ENCODE data around the gene AXL.

Gene AXL

DNA sequence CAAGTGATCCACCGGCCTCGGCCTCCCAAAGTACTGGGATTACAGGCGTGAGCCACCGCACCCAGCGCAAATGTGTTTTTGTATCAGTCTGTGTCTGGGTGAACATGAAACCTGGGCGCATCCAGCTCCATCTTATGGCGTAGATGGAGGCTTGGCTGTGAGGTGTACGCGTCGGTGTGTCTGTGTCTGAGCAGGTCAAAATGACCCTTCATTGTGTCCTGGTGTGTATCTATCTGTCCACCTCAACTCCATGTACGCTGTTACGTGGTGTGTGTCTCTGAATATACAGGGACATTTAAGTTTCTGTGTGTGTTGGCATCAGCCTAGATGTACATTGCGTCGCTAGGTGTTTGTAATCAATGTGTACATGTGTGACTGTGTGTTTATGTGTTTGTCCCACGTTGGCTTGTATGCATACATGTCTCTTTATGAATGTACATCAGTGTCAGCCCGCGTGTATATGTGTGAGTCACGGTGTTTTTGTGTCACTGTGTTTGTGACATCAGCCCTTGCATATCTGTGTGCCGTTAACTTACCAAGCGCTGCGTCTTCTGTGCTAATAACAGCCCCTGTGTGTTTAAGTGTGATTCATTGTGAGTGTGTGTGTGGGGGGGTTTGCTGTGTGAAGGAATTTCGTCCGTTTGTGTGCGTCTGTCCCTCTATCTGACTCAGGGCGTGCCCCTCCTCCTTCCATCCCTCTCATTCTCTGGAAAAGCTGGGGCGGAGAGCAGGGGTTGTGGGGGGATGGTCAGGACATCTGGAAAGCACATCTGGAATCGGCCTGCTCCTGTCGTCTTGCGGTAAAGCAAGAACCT, 6.4 kb downstream of the AXL start:
- H4K20me1 ChIP-seq (ENCODE audit: insufficient read depth, low read length, poor library complexity, severe bottlenecking): no peaks in the 10 kb centered on the region
- H3K9ac ChIP-seq (ENCODE audit: low read depth, low read length, poor library complexity, severe bottlenecking): no peak overlapping the region
- no peaks in the 10 kb centered on the region for H3K36me3 ChIP-seq (ENCODE audit: insufficient read depth, low read length)
- H3F3A ChIP-seq (ENCODE audit: low read depth): no peaks in the 10 kb centered on the region
- H3K9me3 ChIP-seq (ENCODE audit: insufficient read depth, low read depth, low read length): no peaks in the 10 kb centered on the region
- H3K9me2 ChIP-seq (replicated peaks; ENCODE audit: low read depth, low read length): no peaks in the 10 kb centered on the region
- peaks cover 7% of the 10 kb centered on the region for H3K27me3 ChIP-seq (ENCODE audit: insufficient read depth, low read length, poor library complexity, severe bottlenecking)
- H3K4me1 ChIP-seq (ENCODE audit: insufficient read depth, low read length, poor library complexity, severe bottlenecking): no peaks in the 10 kb centered on the region
- no peak overlapping the region for H3K4me3 ChIP-seq (ENCODE audit: low read length, poor library complexity, severe bottlenecking)
- H3K4me2 ChIP-seq (ENCODE audit: low read depth, low read length, poor library complexity, severe bottlenecking): no peak overlapping the region
- H2AFZ ChIP-seq (ENCODE audit: low read length): no peak overlapping the region
- H3K79me2 ChIP-seq (ENCODE audit: insufficient read depth, low read length): no peaks in the 10 kb centered on the region
- TF ChIP-seq, protein P1, sequence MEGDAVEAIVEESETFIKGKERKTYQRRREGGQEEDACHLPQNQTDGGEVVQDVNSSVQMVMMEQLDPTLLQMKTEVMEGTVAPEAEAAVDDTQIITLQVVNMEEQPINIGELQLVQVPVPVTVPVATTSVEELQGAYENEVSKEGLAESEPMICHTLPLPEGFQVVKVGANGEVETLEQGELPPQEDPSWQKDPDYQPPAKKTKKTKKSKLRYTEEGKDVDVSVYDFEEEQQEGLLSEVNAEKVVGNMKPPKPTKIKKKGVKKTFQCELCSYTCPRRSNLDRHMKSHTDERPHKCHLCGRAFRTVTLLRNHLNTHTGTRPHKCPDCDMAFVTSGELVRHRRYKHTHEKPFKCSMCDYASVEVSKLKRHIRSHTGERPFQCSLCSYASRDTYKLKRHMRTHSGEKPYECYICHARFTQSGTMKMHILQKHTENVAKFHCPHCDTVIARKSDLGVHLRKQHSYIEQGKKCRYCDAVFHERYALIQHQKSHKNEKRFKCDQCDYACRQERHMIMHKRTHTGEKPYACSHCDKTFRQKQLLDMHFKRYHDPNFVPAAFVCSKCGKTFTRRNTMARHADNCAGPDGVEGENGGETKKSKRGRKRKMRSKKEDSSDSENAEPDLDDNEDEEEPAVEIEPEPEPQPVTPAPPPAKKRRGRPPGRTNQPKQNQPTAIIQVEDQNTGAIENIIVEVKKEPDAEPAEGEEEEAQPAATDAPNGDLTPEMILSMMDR (conservative IDR thresholded peaks at IDR 0.05; ENCODE audit: low read length): no peak
- no peak for TF ChIP-seq EZH2phosphoT487 (IDR thresholded peaks at IDR 0.05; ENCODE audit: borderline replicate concordance)

DNA sequence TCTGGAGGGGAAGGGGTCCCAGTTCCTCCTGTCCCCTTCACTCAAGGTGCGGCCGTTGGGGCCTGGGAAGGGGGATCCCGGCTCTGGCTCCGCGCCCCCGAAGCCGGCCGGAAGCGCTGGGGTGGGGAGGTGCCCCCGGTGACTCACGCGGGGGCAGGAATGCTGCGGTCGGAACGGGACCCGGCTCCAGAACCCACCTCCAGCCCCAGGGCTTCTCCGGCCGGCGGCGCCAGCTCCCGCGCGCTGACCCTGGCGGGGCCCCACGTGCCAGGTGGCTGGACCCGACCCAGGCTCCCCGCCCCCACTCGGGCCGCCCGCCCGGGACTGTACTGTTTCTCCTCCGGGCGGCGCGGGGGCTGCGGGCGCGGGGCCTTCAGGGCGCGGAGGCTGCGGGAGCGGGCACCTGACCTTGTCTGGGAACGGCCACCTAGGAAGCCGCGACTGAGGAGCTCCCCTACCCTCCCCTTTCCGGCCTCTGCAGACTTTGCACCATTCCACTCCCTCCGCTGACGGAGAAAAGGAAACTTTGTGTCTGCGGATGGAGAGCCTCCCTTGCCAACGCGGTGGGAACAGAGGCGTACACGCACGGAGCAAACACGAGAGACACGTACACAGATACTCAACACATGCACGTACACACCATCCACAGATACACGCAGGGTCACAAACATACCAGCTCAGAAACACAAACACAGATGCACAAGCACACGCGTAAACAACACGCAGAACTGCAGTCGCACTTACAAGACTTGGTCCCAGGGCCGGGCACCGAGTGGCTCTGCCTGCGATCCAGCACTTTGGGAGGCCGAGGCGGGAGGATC, 7.2 kb downstream of the AXL start:
- Histone ChIP-seq H3K27me3 (ENCODE audit: insufficient read depth, low read length, poor library complexity, severe bottlenecking) (peaks cover 7% of the 10 kb centered on the region), H2AFZ (ENCODE audit: low read length) (0 out of 2 replicates have a peak overlapping the region, but pooled peaks have one; percentile 2), H4K20me1 (ENCODE audit: insufficient read depth, low read length, poor library complexity, severe bottlenecking) (no peaks in the 10 kb centered on the region), H3F3A (ENCODE audit: low read depth) (no peaks in the 10 kb centered on the region), H3K36me3 (ENCODE audit: insufficient read depth, low read length) (no peaks in the 10 kb centered on the region), H3K9me2 (replicated peaks; ENCODE audit: low read depth, low read length) (no peaks in the 10 kb centered on the region), H3K9me3 (ENCODE audit: insufficient read depth, low read depth, low read length) (no peaks in the 10 kb centered on the region), H3K4me2 (ENCODE audit: low read depth, low read length, poor library complexity, severe bottlenecking) (no peak overlapping the region), H3K4me3 (ENCODE audit: low read length, poor library complexity, severe bottlenecking) (no peak overlapping the region), H3K9ac (ENCODE audit: low read depth, low read length, poor library complexity, severe bottlenecking) (no peak overlapping the region), H3K79me2 (ENCODE audit: insufficient read depth, low read length) (no peaks in the 10 kb centered on the region), H3K4me1 (ENCODE audit: insufficient read depth, low read length, poor library complexity, severe bottlenecking) (no peaks in the 10 kb centered on the region)
- TF ChIP-seq EZH2phosphoT487 (IDR thresholded peaks at IDR 0.05; ENCODE audit: borderline replicate concordance): no peak
- TF ChIP-seq, protein P1 (conservative IDR thresholded peaks at IDR 0.05; ENCODE audit: low read length): no peak

DNA sequence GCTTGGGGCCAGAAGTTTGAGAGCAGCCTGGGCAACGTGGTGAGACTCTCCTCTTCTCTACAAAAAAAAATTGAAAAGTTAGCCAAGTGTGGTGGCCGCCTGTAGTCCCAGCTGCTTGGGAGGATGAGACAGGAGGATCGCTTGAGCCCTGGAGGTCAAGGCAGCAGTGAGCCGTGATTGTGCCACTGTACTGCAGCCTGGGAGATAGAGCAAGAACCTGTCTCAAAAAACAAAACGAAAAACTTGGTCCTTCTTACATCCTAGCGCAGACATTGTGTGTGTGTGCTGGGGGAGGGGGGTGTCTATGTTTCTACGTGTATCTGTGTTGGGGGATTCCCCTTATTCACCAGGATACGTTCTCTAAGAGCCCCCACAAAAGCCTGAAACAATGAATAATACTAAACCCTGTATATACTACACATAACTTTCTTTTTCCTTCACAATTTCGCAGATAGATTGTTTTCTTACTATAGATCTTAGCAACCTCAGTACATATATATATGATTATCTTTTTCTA, 7.9 kb downstream of the AXL start:
- no peak overlapping the region for H3K9ac ChIP-seq (ENCODE audit: low read depth, low read length, poor library complexity, severe bottlenecking)
- H3K9me3 ChIP-seq (ENCODE audit: insufficient read depth, low read depth, low read length): no peaks in the 10 kb centered on the region
- no peaks in the 10 kb centered on the region for H4K20me1 ChIP-seq (ENCODE audit: insufficient read depth, low read length, poor library complexity, severe bottlenecking)
- no peaks in the 10 kb centered on the region for H3K36me3 ChIP-seq (ENCODE audit: insufficient read depth, low read length)
- no peaks in the 10 kb centered on the region for H3K79me2 ChIP-seq (ENCODE audit: insufficient read depth, low read length)
- no peak overlapping the region for H3K4me3 ChIP-seq (ENCODE audit: low read length, poor library complexity, severe bottlenecking)
- H3K4me2 ChIP-seq (ENCODE audit: low read depth, low read length, poor library complexity, severe bottlenecking): no peak overlapping the region
- no peaks in the 10 kb centered on the region for H3K4me1 ChIP-seq (ENCODE audit: insufficient read depth, low read length, poor library complexity, severe bottlenecking)
- H3K9me2 ChIP-seq (replicated peaks; ENCODE audit: low read depth, low read length): no peaks in the 10 kb centered on the region
- TF ChIP-seq, protein P1 (conservative IDR thresholded peaks at IDR 0.05; ENCODE audit: low read length): no peak
- no peak for TF ChIP-seq EZH2phosphoT487 (IDR thresholded peaks at IDR 0.05; ENCODE audit: borderline replicate concordance)
- peaks cover 7% of the 10 kb centered on the region for H3K27me3 ChIP-seq (ENCODE audit: insufficient read depth, low read length, poor library complexity, severe bottlenecking)
- H2AFZ ChIP-seq (ENCODE audit: low read length): 0 out of 2 replicates have a peak overlapping the region, but pooled peaks have one; percentile 2
- H3F3A ChIP-seq (ENCODE audit: low read depth): no peaks in the 10 kb centered on the region

All from Loucy (cell line).